Measurements from ENCODE around the gene SHISA6.

SHISA6 gene

GRCh38 chr17:11285946-11286345 is 44.9 kb downstream of the SHISA6 start:
- Histone ChIP-seq H3K9me2 (ENCODE audit: low read depth, low read length) (no peaks in the 10 kb centered on the region), H3K27ac (ENCODE audit: low read depth, low read length, poor library complexity, severe bottlenecking) (no peak overlapping the region), H3K36me3 (ENCODE audit: insufficient read depth, low read length) (no peaks in the 10 kb centered on the region), H3K4me1 (ENCODE audit: insufficient read depth, low read length, severe bottlenecking) (no peaks in the 10 kb centered on the region), H3K4me3 (ENCODE audit: low read depth, low read length, poor library complexity, severe bottlenecking) (no peak overlapping the region), H3F3A (ENCODE audit: insufficient read depth, low read length) (no peaks in the 10 kb centered on the region), H4K20me1 (ENCODE audit: insufficient read depth, low read length) (no peaks in the 10 kb centered on the region), H3K9me3 (ENCODE audit: low read length) (0 out of 2 replicates have a peak, but pooled peaks cover 2% of the 10 kb centered on the region), H3K9ac (ENCODE audit: low read length) (no peak overlapping the region), H3K4me2 (ENCODE audit: low read length) (no peak overlapping the region), H2AFZ (ENCODE audit: low read length) (no peak overlapping the region), H3K27me3 (ENCODE audit: insufficient read depth, low read length) (no peaks in the 10 kb centered on the region), H3K79me2 (ENCODE audit: insufficient read depth, low read length) (no peaks in the 10 kb centered on the region)
- TF ChIP-seq EZH2 (IDR thresholded peaks at IDR 0.05; ENCODE audit: borderline replicate concordance, low read length) (no peak), CTCF (IDR thresholded peaks at IDR 0.05; ENCODE audit: low read length) (no peak)

- TF ChIP-seq EZH2 (IDR thresholded peaks at IDR 0.05; ENCODE audit: borderline replicate concordance, low read length) (no peak), CTCF (IDR thresholded peaks at IDR 0.05; ENCODE audit: low read length) (no peak)
- H3K36me3 ChIP-seq (ENCODE audit: insufficient read depth, low read length): no peaks in the 10 kb centered on the region
These were observed 46.8 kb downstream of the SHISA6 start for GRCh38 chr17:11287791-11288190.

GRCh38 chr17:11290814-11291213 is 49.8 kb downstream of the SHISA6 start:
- no peaks in the 10 kb centered on the region for H3K9me3 ChIP-seq (ENCODE audit: low read length)
- no peaks in the 10 kb centered on the region for H3F3A ChIP-seq (ENCODE audit: insufficient read depth, low read length)
- H2AFZ ChIP-seq (ENCODE audit: low read length): no peak overlapping the region
- TF ChIP-seq CTCF (IDR thresholded peaks at IDR 0.05; ENCODE audit: low read length): no peak
- no peak for TF ChIP-seq EZH2 (IDR thresholded peaks at IDR 0.05; ENCODE audit: borderline replicate concordance, low read length)
- no peak overlapping the region for H3K27ac ChIP-seq (ENCODE audit: low read depth, low read length, poor library complexity, severe bottlenecking)
- H3K9ac ChIP-seq (ENCODE audit: low read length): no peak overlapping the region
- H3K4me1 ChIP-seq (ENCODE audit: insufficient read depth, low read length, severe bottlenecking): no peaks in the 10 kb centered on the region
- H3K36me3 ChIP-seq (ENCODE audit: insufficient read depth, low read length): no peaks in the 10 kb centered on the region
- H4K20me1 ChIP-seq (ENCODE audit: insufficient read depth, low read length): no peaks in the 10 kb centered on the region
- H3K27me3 ChIP-seq (ENCODE audit: insufficient read depth, low read length): no peaks in the 10 kb centered on the region
- H3K4me2 ChIP-seq (ENCODE audit: low read length): no peak overlapping the region
- no peaks in the 10 kb centered on the region for H3K9me2 ChIP-seq (ENCODE audit: low read depth, low read length)
- H3K4me3 ChIP-seq (ENCODE audit: low read depth, low read length, poor library complexity, severe bottlenecking): no peak overlapping the region
- no peaks in the 10 kb centered on the region for H3K79me2 ChIP-seq (ENCODE audit: insufficient read depth, low read length)

More at GRCh38 chr17:11287791-11288190, 46.8 kb downstream of the SHISA6 start:
- no peak overlapping the region for H3K9ac ChIP-seq (ENCODE audit: low read length)
- no peaks in the 10 kb centered on the region for H3F3A ChIP-seq (ENCODE audit: insufficient read depth, low read length)
- H3K79me2 ChIP-seq (ENCODE audit: insufficient read depth, low read length): no peaks in the 10 kb centered on the region
- H3K27ac ChIP-seq (ENCODE audit: low read depth, low read length, poor library complexity, severe bottlenecking): no peak overlapping the region
- H3K4me1 ChIP-seq (ENCODE audit: insufficient read depth, low read length, severe bottlenecking): no peaks in the 10 kb centered on the region
- H3K4me3 ChIP-seq (ENCODE audit: low read depth, low read length, poor library complexity, severe bottlenecking): no peak overlapping the region
- H3K27me3 ChIP-seq (ENCODE audit: insufficient read depth, low read length): no peaks in the 10 kb centered on the region
- H3K9me2 ChIP-seq (ENCODE audit: low read depth, low read length): no peaks in the 10 kb centered on the region
- H2AFZ ChIP-seq (ENCODE audit: low read length): no peak overlapping the region
- no peaks in the 10 kb centered on the region for H4K20me1 ChIP-seq (ENCODE audit: insufficient read depth, low read length)
- H3K4me2 ChIP-seq (ENCODE audit: low read length): no peak overlapping the region
- no peaks in the 10 kb centered on the region for H3K9me3 ChIP-seq (ENCODE audit: low read length)
